Measurements from ENCODE around the gene REV3L. TPM values are rescaled to one million over a fixed set of nuclear protein-coding genes. Genes with fewer than 3 reads are reported as not detected.

Gene REV3L
- total and polyA plus RNA-seq, 2 donors (not counting 1 experiment from before 2014, with no cell fraction given), result 42.9 to 127 TPM

GRCh38 chr6:111486475-111486874, 3.5 kb upstream of the REV3L start:
- no peaks in the 10 kb centered on the region for H3K9me3 ChIP-seq (ENCODE audit: control insufficient read depth, insufficient read depth, low read depth, low read length)
- peaks cover 41% of the 10 kb centered on the region for H3K79me2 ChIP-seq (ENCODE audit: control insufficient read depth, insufficient read depth, low read length)
- no peaks in the 10 kb centered on the region for H4K20me1 ChIP-seq (ENCODE audit: control insufficient read depth, extremely low read depth, insufficient read depth, low read length)
- no peaks in the 10 kb centered on the region for H3K27me3 ChIP-seq (ENCODE audit: control insufficient read depth, insufficient read depth, low read length)
- no peak overlapping the region for H3K27ac ChIP-seq (ENCODE audit: insufficient read depth, low read length)
- no peak overlapping the region for H3K4me3 ChIP-seq (replicated peaks in 1 of 4; ENCODE audit: control extremely low read depth in 1 of 4, insufficient read depth in 1 of 4, low read depth in 3 of 4, low read length in 4 of 4)
- H3K4me2 ChIP-seq (ENCODE audit: extremely low read depth, insufficient read depth, low read length), result no peak overlapping the region
- H2AFZ ChIP-seq (ENCODE audit: low read length), result no peak overlapping the region
- no peak for TF ChIP-seq EZH2 (IDR thresholded peaks at IDR 0.05; ENCODE audit: low read length, missing control alignments)
- no peak for TF ChIP-seq CTCF (conservative IDR thresholded peaks at IDR 0.05 in 1 of 2, IDR thresholded peaks at IDR 0.05 in 1 of 2; ENCODE audit: low read depth in 1 of 2, low read length in 2 of 2)
- DNase-seq (ENCODE audit: low read depth in 2 of 2), result no peak
- H3K9ac ChIP-seq (ENCODE audit: insufficient read depth, low read length), result no peak overlapping the region
- no peaks in the 10 kb centered on the region for H3K4me1 ChIP-seq (ENCODE audit: control insufficient read depth, extremely low read depth, insufficient read depth, low read length)
- no peaks in the 10 kb centered on the region for H3K36me3 ChIP-seq (ENCODE audit: control insufficient read depth, insufficient read depth, low read length)

GRCh38 chr6:111485342-111485741, 2.3 kb upstream of the REV3L start:
- Histone ChIP-seq H3K27me3 (ENCODE audit: control insufficient read depth, insufficient read depth, low read length) (no peaks in the 10 kb centered on the region), H4K20me1 (ENCODE audit: control insufficient read depth, extremely low read depth, insufficient read depth, low read length) (no peaks in the 10 kb centered on the region), H3K9ac (ENCODE audit: insufficient read depth, low read length) (no peak overlapping the region), H3K4me1 (ENCODE audit: control insufficient read depth, extremely low read depth, insufficient read depth, low read length) (no peaks in the 10 kb centered on the region), H3K27ac (ENCODE audit: insufficient read depth, low read length) (peak overlapping the region; percentile 92), H3K4me3 (replicated peaks in 1 of 4; ENCODE audit: control extremely low read depth in 1 of 4, insufficient read depth in 1 of 4, low read depth in 3 of 4, low read length in 4 of 4) (peak overlapping the region in 3 of 4 experiments; percentile 49 to 87 (median 77)), H3K79me2 (ENCODE audit: control insufficient read depth, insufficient read depth, low read length) (peaks cover 52% of the 10 kb centered on the region), H3K4me2 (ENCODE audit: extremely low read depth, insufficient read depth, low read length) (peak overlapping the region; percentile 75), H3K36me3 (ENCODE audit: control insufficient read depth, insufficient read depth, low read length) (no peaks in the 10 kb centered on the region), H2AFZ (ENCODE audit: low read length) (no peak overlapping the region), H3K9me3 (ENCODE audit: control insufficient read depth, insufficient read depth, low read depth, low read length) (no peaks in the 10 kb centered on the region)
- TF ChIP-seq EZH2 (IDR thresholded peaks at IDR 0.05; ENCODE audit: low read length, missing control alignments) (no peak), CTCF (conservative IDR thresholded peaks at IDR 0.05 in 1 of 2, IDR thresholded peaks at IDR 0.05 in 1 of 2; ENCODE audit: low read depth in 1 of 2, low read length in 2 of 2) (no peak)
- peak in 1 of 2 donors; percentile 39 for DNase-seq (ENCODE audit: low read depth in 2 of 2)

GRCh38 chr6:111484633-111484930, 1.6 kb upstream of the REV3L start:
- H3K9ac ChIP-seq (ENCODE audit: insufficient read depth, low read length), result peak overlapping the region; percentile 95
- no peaks in the 10 kb centered on the region for H3K36me3 ChIP-seq (ENCODE audit: control insufficient read depth, insufficient read depth, low read length)
- no peak overlapping the region for H2AFZ ChIP-seq (ENCODE audit: low read length)
- TF ChIP-seq EZH2 (IDR thresholded peaks at IDR 0.05; ENCODE audit: low read length, missing control alignments), result no peak
- TF ChIP-seq CTCF (conservative IDR thresholded peaks at IDR 0.05 in 1 of 2, IDR thresholded peaks at IDR 0.05 in 1 of 2; ENCODE audit: low read depth in 1 of 2, low read length in 2 of 2), result no peak
- H3K9me3 ChIP-seq (ENCODE audit: control insufficient read depth, insufficient read depth, low read depth, low read length), result no peaks in the 10 kb centered on the region
- no peaks in the 10 kb centered on the region for H3K27me3 ChIP-seq (ENCODE audit: control insufficient read depth, insufficient read depth, low read length)
- H3K27ac ChIP-seq (ENCODE audit: insufficient read depth, low read length), result peak overlapping the region; percentile 92
- peaks cover 2% of the 10 kb centered on the region for H3K4me1 ChIP-seq (ENCODE audit: control insufficient read depth, extremely low read depth, insufficient read depth, low read length)
- H3K79me2 ChIP-seq (ENCODE audit: control insufficient read depth, insufficient read depth, low read length), result peaks cover 60% of the 10 kb centered on the region
- H4K20me1 ChIP-seq (ENCODE audit: control insufficient read depth, extremely low read depth, insufficient read depth, low read length), result no peaks in the 10 kb centered on the region
- peak overlapping the region; percentile 49 to 87 (median 79) for H3K4me3 ChIP-seq (replicated peaks in 1 of 4; ENCODE audit: control extremely low read depth in 1 of 4, insufficient read depth in 1 of 4, low read depth in 3 of 4, low read length in 4 of 4)
- peak overlapping the region; percentile 70 for H3K4me2 ChIP-seq (ENCODE audit: extremely low read depth, insufficient read depth, low read length)
- DNase-seq (ENCODE audit: low read depth in 2 of 2), result peak; percentile 22 to 32

Measured in fibroblast of lung (primary cell).